Measurements from ENCODE around the gene CRYBG3. TPM values are rescaled to one million over a fixed set of nuclear protein-coding genes. Genes with fewer than 3 reads are reported as not detected.

Gene CRYBG3
- total and polyA plus RNA-seq, 2 of the 13 experiments (the other 11 are each of a cell fraction or from before 2014, with no cell fraction given): 3.8 to 15.9 TPM

DNA sequence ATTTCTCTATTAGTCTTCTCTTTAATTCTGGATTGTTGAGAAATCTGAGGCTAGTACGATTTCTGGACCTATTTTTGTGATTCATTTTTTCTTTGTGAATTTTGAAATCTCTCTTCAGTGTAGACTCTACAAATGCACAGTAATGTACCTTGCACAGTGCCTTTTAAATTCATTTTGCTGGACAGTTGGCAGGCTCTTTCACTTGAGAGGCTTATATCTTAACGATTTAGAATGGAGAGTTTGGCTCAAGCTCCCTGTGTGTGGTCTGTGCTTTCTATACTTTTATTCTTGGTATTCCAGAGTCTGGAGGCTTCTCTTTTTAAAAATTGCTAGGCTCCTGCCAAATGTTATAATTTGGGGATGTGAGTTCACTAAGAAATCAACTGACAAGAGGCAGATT lies 8.8 kb downstream of the CRYBG3 start:
- Histone ChIP-seq H3K9me3 (ENCODE audit: low read length) (no peaks in the 10 kb centered on the region), H3K9ac (ENCODE audit: insufficient read depth, low read depth, low read length) (no peak overlapping the region), H3K36me3 (replicated peaks in 1 of 2; ENCODE audit: control insufficient read depth in 1 of 2, insufficient read depth in 2 of 2, low read length in 2 of 2) (no peaks in the 10 kb centered on the region), H4K20me1 (ENCODE audit: insufficient read depth, low read length) (no peaks in the 10 kb centered on the region), H3K79me2 (ENCODE audit: insufficient read depth, low read length) (peaks cover 6% of the 10 kb centered on the region), H3K4me3 (replicated peaks in 1 of 3; ENCODE audit: insufficient read depth in 1 of 3, low read depth in 2 of 3, low read length in 3 of 3) (no peak overlapping the region), H3K4me2 (ENCODE audit: low read depth, low read length) (peak overlapping the region; percentile 19; the same call in 1 of the 2 replicates), H2AFZ (ENCODE audit: low read length) (no peak overlapping the region), H3K27ac (ENCODE audit: extremely low read length, insufficient read depth, low read length) (no peak overlapping the region), H3K27me3 (ENCODE audit: control insufficient read depth in 1 of 2, insufficient read depth in 2 of 2, low read length in 2 of 2) (no peaks in the 10 kb centered on the region), H3K4me1 (ENCODE audit: insufficient read depth, low read length) (peaks cover 24% of the 10 kb centered on the region)
- ChIA-PET POLR2A (no interaction called here), CTCF (ENCODE audit: low intra/inter-chr PET ratio, low total read pairs) (no interaction called here)
- FAIRE-seq: no peak
- no peak for ATAC-seq
- TF ChIP-seq ZNF790 (CRISPR knock-in tag; IDR thresholded peaks at IDR 0.05; ENCODE audit: borderline replicate concordance): no peak
- TF ChIP-seq ZNF441 (CRISPR knock-in tag; IDR thresholded peaks at IDR 0.05; ENCODE audit: borderline replicate concordance): no peak
- TF ChIP-seq ZNF460 (CRISPR knock-in tag; IDR thresholded peaks at IDR 0.05; ENCODE audit: borderline replicate concordance): no peak
- no peak for TF ChIP-seq ZNF777 (CRISPR knock-in tag; IDR thresholded peaks at IDR 0.05)
- TF ChIP-seq HDAC2 (CRISPR knock-in tag; IDR thresholded peaks at IDR 0.05): no peak
- no peak for TF ChIP-seq HOXD1 (CRISPR knock-in tag; IDR thresholded peaks at IDR 0.05)
- no peak for TF ChIP-seq WIZ (CRISPR knock-in tag; IDR thresholded peaks at IDR 0.05)
- TF ChIP-seq RXRA (CRISPR knock-in tag; IDR thresholded peaks at IDR 0.05): no peak
- no peak for TF ChIP-seq SP4 (CRISPR knock-in tag; IDR thresholded peaks at IDR 0.05)
- no peak for TF ChIP-seq ZNF703 (CRISPR knock-in tag; IDR thresholded peaks at IDR 0.05; ENCODE audit: borderline replicate concordance)
- TF ChIP-seq, protein P1, sequence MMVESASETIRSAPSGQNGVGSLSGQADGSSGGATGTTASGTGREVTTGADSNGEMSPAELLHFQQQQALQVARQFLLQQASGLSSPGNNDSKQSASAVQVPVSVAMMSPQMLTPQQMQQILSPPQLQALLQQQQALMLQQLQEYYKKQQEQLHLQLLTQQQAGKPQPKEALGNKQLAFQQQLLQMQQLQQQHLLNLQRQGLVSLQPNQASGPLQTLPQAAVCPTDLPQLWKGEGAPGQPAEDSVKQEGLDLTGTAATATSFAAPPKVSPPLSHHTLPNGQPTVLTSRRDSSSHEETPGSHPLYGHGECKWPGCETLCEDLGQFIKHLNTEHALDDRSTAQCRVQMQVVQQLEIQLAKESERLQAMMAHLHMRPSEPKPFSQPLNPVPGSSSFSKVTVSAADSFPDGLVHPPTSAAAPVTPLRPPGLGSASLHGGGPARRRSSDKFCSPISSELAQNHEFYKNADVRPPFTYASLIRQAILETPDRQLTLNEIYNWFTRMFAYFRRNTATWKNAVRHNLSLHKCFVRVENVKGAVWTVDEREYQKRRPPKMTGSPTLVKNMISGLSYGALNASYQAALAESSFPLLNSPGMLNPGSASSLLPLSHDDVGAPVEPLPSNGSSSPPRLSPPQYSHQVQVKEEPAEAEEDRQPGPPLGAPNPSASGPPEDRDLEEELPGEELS (CRISPR knock-in tag; IDR thresholded peaks at IDR 0.05): no peak
- TF ChIP-seq POLR2G (IDR thresholded peaks at IDR 0.05; ENCODE audit: low read depth, low read length): no peak
- TF ChIP-seq, protein P2, sequence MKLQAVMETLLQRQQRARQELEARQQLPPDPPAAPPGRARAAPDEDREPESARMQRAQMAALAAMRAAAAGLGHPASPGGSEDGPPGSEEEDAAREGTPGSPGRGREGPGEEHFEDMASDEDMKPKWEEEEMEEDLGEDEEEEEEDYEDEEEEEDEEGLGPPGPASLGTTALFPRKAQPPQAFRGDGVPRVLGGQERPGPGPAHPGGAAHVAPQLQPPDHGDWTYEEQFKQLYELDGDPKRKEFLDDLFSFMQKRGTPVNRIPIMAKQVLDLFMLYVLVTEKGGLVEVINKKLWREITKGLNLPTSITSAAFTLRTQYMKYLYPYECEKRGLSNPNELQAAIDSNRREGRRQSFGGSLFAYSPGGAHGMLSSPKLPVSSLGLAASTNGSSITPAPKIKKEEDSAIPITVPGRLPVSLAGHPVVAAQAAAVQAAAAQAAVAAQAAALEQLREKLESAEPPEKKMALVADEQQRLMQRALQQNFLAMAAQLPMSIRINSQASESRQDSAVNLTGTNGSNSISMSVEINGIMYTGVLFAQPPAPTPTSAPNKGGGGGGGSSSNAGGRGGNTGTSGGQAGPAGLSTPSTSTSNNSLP (IDR thresholded peaks at IDR 0.05; ENCODE audit: low read depth, low read length): no peak
- DNase-seq (ENCODE audit: low spot score): no peak
- BruUV-seq (replicated peaks): no TSS peak
- intact Hi-C loops (cut with micrococcal nuclease; ENCODE audit: unreplicated experiment): no loop called here
- in situ Hi-C loops (cut with HindIII; ENCODE audit: extremely low pct_ligation_motif_present, low pct_unique_long_range_greater_than_20kb): no loop called here
- WGBS (ENCODE audit: low lambda C conversion rate): 50% methylated on average over 2 of the region's 2 CpGs
